T-cell (primary cell): ENCODE data around the gene MCTP1. TPM values are rescaled to one million over a fixed set of nuclear protein-coding genes. Genes with fewer than 3 reads are reported as not detected.

Experiments
- ATAC-seq, 4 experiments: fragments of 200-7000 bp in 3 of 4; fragments of 150-1000 bp in 1 of 4; cut with Tn5 transposase; replicated peaks in 1 of 4; 1 replicate in 3 of 4; 2 replicates in 1 of 4; pipeline ENCODE4 v1.10.0; 2021; ENCODE audit warnings: moderate library complexity in 3 of 4, mild to moderate bottlenecking in 2 of 4, moderate number of reproducible peaks in 1 of 4
- CTCF ChIA-PET, 2 donors: fragments of 300-600 bp; sonication (Branson Sonifier 250); formaldehyde crosslinking; loops; one replicate each; lab custom pipeline; 2022; ENCODE audit warnings: antibody characterized with exemption in 2 of 2; lab: Charles Lee
- POLR2A ChIA-PET, 2 donors: fragments of 300-600 bp; sonication (Branson Sonifier 250); formaldehyde crosslinking; loops; one replicate each; lab custom pipeline; 2022; ENCODE audit warnings: antibody characterized with exemption in 2 of 2; lab: Charles Lee
- DNase-seq, 35 experiments: peaks; one replicate each; pipeline versions ENCODE4 v3.0.0 to v3.0.0-alpha.2; 2013 to 2023
- H3K27ac ChIP-seq: one replicate; pipeline ENCODE4 v1.5.1; 2013; ENCODE audit warnings: low read length
- H3K27me3 ChIP-seq, 2 experiments: replicated peaks in 1 of 2; 1 replicate in 1 of 2; 2 replicates in 1 of 2; pipeline versions ENCODE4 v1.6.1 to v1.7.0; 2013; ENCODE audit warnings: low read length in 1 of 2, mixed read lengths in 1 of 2; ENCODE audit not compliant: control insufficient read depth in 2 of 2, insufficient read depth in 2 of 2; ENCODE audit errors: extremely low read depth in 1 of 2
- H3K36me3 ChIP-seq, 2 donors: 1 replicate in 1 of 2; 2 replicates in 1 of 2; pipeline versions ENCODE4 v1.6.1 to v1.7.0; 2013; ENCODE audit warnings: low read length in 1 of 2; ENCODE audit not compliant: control insufficient read depth in 2 of 2, insufficient read depth in 1 of 2; ENCODE audit errors: extremely low read depth in 1 of 2
- H3K4me1 ChIP-seq, 2 experiments: 1 replicate in 1 of 2; 2 replicates in 1 of 2; pipeline versions ENCODE4 v1.6.1 to v1.7.0; 2013; ENCODE audit warnings: low read length in 2 of 2, mixed read lengths in 1 of 2; ENCODE audit not compliant: insufficient read depth in 2 of 2, control insufficient read depth in 1 of 2; ENCODE audit errors: extremely low read depth in 1 of 2
- H3K4me3 ChIP-seq, 2 donors: 1 replicate in 1 of 2; 2 replicates in 1 of 2; pipeline versions ENCODE4 v1.5.1 to v1.7.0; 2013; ENCODE audit warnings: mild to moderate bottlenecking in 2 of 2, low read length in 1 of 2, moderate library complexity in 1 of 2; ENCODE audit not compliant: control insufficient read depth in 1 of 2; ENCODE audit errors: extremely low read depth in 1 of 2
- H3K9me3 ChIP-seq: 2 replicates; pipeline ENCODE4 v1.7.0; 2013
- H3K27ac Mint-ChIP-seq, 2 donors: one replicate each; pipeline ENCODE4 v1.8.0; 2020 to 2021; ENCODE audit warnings: mild to moderate bottlenecking in 2 of 2, mixed read lengths in 2 of 2
- H3K27me3 Mint-ChIP-seq, 2 donors: one replicate each; pipeline ENCODE4 v1.8.0; 2021 to 2022; ENCODE audit warnings: mixed read lengths in 2 of 2
- H3K36me3 Mint-ChIP-seq: one replicate; pipeline ENCODE4 v1.8.0; 2021; ENCODE audit warnings: mixed read lengths
- H3K4me1 Mint-ChIP-seq, 3 donors: one replicate each; pipeline ENCODE4 v1.8.0; 2020 to 2022; ENCODE audit warnings: mixed read lengths in 3 of 3, mild to moderate bottlenecking in 1 of 3
- H3K4me3 Mint-ChIP-seq, 3 donors: one replicate each; pipeline ENCODE4 v1.8.0; 2020 to 2022; ENCODE audit warnings: mild to moderate bottlenecking in 3 of 3, mixed read lengths in 3 of 3, moderate library complexity in 3 of 3
- H3K9me3 Mint-ChIP-seq, 3 donors: one replicate each; pipeline ENCODE4 v1.8.0; 2020 to 2022; ENCODE audit warnings: mixed read lengths in 3 of 3
- WGBS: methylation state at CpG from one replicate; pipeline ENCODE4 v1.1.5; 2013; ENCODE audit warnings: missing lambda C conversion rate; ENCODE audit not compliant: insufficient coverage; 5-methylcytosine and 5-hydroxymethylcytosine counted together
- total RNA-seq, 35 experiments: library from RNA in 6 of 35; stranded (reverse) in 6 of 35; fragments of 120-200 nt in 1 of 35; gene quantifications; one replicate each; pipeline versions ENCODE4 v1.2.1 to v1.2.4 and lab custom pipeline; 2013 to 2026

Gene MCTP1
- total RNA-seq, 5 donors from 2014 or later (not counting 1 experiment from before 2014, with no cell fraction given): 0.21 to 2.9 (median 1.7) TPM; not detected in 1

DNA sequence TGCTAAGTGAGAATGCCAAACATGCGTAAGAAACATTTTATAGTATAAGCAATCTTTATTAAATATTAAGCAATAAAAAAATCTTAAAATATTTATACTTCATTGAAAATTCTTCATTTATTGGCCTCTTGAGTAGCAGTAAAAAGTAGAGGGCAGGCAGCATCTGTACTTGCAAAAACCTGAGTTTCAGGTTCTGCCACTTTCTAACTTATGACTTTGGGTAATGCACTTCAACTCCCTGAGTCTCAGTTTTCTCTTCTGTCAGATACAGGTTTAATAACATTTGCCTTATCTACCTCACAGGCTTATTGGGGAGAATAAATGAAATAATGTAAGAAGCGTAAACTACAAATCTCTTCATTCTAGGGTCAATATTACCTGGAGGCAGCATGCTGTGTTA is 19.8 kb upstream of the MCTP1 start:
- H3K36me3 ChIP-seq: no peaks in the 10 kb centered on the region
- H3K4me1 Mint-ChIP-seq: no peaks in the 10 kb centered on the region
- CTCF ChIA-PET: no interaction called here
- H3K36me3 Mint-ChIP-seq: no peaks in the 10 kb centered on the region
- no CpG with 5 or more reads among the region's 2 CpGs for WGBS
- POLR2A ChIA-PET: no interaction called here
- no peak overlapping the region for H3K27ac Mint-ChIP-seq
- H3K27me3 ChIP-seq: no peaks in the 10 kb centered on the region
- H3K4me1 ChIP-seq: no peaks in the 10 kb centered on the region
- H3K27ac ChIP-seq: no peak overlapping the region
- H3K9me3 ChIP-seq: no peaks in the 10 kb centered on the region
- ATAC-seq: no peak
- H3K9me3 Mint-ChIP-seq: no peaks in the 10 kb centered on the region
- no peak for DNase-seq
- H3K4me3 ChIP-seq: no peak overlapping the region
- no peak overlapping the region for H3K4me3 Mint-ChIP-seq
- H3K27me3 Mint-ChIP-seq: peaks cover 4 to 6% of the 10 kb centered on the region in 2 donors

DNA sequence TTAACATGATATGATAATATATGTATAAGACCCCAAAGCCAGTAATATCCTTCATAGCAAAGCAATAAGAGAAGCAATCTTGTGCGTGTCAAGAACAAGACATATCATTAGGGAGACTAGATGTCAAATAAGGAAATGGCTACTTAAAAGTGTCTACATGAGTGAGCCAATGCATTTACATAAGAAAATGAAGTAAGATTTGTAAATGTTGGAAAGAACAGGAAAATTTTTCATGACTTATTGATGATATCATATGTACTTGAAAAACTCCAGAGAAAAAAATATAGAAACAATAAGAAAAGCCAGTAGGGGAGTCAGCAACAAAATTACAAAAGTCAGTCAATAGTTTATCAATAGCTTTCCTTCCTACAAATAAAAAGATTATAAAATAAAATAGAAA is 13.8 kb upstream of the MCTP1 start:
- Mint-ChIP-seq H3K9me3 (no peaks in the 10 kb centered on the region), H3K36me3 (no peaks in the 10 kb centered on the region), H3K4me1 (no peaks in the 10 kb centered on the region), H3K4me3 (no peak overlapping the region), H3K27ac (no peak overlapping the region), H3K27me3 (peaks cover 15 to 18% of the 10 kb centered on the region in 2 donors)
- Histone ChIP-seq H3K36me3 (no peaks in the 10 kb centered on the region), H3K9me3 (no peaks in the 10 kb centered on the region), H3K27ac (no peak overlapping the region), H3K4me3 (no peak overlapping the region), H3K4me1 (no peaks in the 10 kb centered on the region), H3K27me3 (peaks cover 0 to 4% of the 10 kb centered on the region in 2 experiments)
- DNase-seq (no peak), ATAC-seq (no peak)
- CTCF ChIA-PET: interaction anchor here in 1 of 2 donors (0.6 kb wide), 1 partner anchor 1792 kb away, joined by 7 read pairs; no protein-coding TSS in a partner anchor
- no CpG with 5 or more reads among the region's 1 CpG for WGBS
- POLR2A ChIA-PET: no interaction called here

DNA sequence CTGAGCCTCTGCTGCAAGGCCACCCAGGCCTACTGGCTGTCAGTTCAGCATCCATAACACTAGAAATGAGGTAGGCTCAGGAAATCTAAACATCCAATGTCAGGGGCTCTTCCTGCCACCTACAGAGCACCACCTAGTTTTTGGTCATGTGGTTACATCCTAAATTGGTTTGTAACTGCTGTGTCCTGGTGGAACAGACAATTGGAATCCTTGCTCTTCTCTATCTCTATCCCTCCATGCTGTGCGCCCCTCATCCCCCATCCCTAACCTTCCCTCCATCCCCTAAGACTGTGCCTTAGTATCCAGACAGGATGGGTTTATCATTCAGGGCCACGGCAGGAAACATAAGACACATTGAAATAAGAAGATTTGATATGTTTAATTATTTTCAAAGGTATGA is 11.4 kb upstream of the MCTP1 start:
- no peaks in the 10 kb centered on the region for H3K36me3 Mint-ChIP-seq
- H3K9me3 ChIP-seq: no peaks in the 10 kb centered on the region
- H3K9me3 Mint-ChIP-seq: no peaks in the 10 kb centered on the region
- ChIA-PET CTCF (no interaction called here), POLR2A (no interaction called here)
- H3K27ac Mint-ChIP-seq: no peak overlapping the region
- WGBS: no CpG with 5 or more reads among the region's 2 CpGs
- peaks cover 0 to 4% of the 10 kb centered on the region in 2 experiments for H3K27me3 ChIP-seq
- no peak for ATAC-seq
- no peak overlapping the region for H3K4me3 Mint-ChIP-seq
- no peak overlapping the region for H3K27ac ChIP-seq
- no peaks in the 10 kb centered on the region for H3K4me1 ChIP-seq
- peaks cover 18 to 24% of the 10 kb centered on the region in 2 donors for H3K27me3 Mint-ChIP-seq
- H3K36me3 ChIP-seq: no peaks in the 10 kb centered on the region
- DNase-seq: no peak
- no peaks in the 10 kb centered on the region for H3K4me1 Mint-ChIP-seq
- H3K4me3 ChIP-seq: no peak overlapping the region

DNA sequence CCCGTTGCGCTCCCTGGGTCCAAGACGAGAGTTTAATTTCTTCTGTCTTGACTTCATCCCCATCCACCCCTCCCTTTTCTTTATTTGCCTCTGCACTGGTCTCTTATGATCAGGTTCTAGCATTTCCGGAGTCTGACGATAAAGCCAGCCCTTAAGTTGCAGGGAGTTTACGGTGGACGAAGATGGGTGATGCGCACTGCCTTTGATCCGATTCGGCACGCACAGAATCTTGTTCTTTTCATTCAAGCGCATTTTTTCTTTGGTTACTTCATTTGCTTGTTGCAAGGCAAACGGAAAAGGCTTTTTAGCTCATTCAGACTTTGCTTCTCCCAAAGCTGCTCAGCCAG is 488 bp upstream of the MCTP1 start:
- peaks cover 4 to 14% of the 10 kb centered on the region in 2 experiments for H3K4me1 ChIP-seq
- peaks cover 4 to 14% (median 14%) of the 10 kb centered on the region in 3 donors for H3K4me1 Mint-ChIP-seq
- H3K27me3 ChIP-seq: peaks cover 10 to 29% of the 10 kb centered on the region in 2 experiments
- POLR2A ChIA-PET: interaction anchor here in 1 of 2 donors (0.7 kb wide), 1 partner anchor 1676 kb away, joined by 3 read pairs; no protein-coding TSS in a partner anchor
- WGBS: 13% methylated on average over 13 of the region's 13 CpGs
- H3K27ac ChIP-seq: no peak overlapping the region
- no peak for DNase-seq
- peaks cover 56 to 60% of the 10 kb centered on the region in 2 donors for H3K27me3 Mint-ChIP-seq
- H3K27ac Mint-ChIP-seq: no peak overlapping the region
- H3K4me3 Mint-ChIP-seq: peak overlapping the region; percentile 47 to 79 (median 49)
- no peaks in the 10 kb centered on the region for H3K36me3 ChIP-seq
- no peaks in the 10 kb centered on the region for H3K9me3 ChIP-seq
- H3K9me3 Mint-ChIP-seq: no peaks in the 10 kb centered on the region
- no peaks in the 10 kb centered on the region for H3K36me3 Mint-ChIP-seq
- H3K4me3 ChIP-seq: peak overlapping the region in 1 of 2 donors; percentile 78
- CTCF ChIA-PET: no interaction called here
- no peak for ATAC-seq

DNA sequence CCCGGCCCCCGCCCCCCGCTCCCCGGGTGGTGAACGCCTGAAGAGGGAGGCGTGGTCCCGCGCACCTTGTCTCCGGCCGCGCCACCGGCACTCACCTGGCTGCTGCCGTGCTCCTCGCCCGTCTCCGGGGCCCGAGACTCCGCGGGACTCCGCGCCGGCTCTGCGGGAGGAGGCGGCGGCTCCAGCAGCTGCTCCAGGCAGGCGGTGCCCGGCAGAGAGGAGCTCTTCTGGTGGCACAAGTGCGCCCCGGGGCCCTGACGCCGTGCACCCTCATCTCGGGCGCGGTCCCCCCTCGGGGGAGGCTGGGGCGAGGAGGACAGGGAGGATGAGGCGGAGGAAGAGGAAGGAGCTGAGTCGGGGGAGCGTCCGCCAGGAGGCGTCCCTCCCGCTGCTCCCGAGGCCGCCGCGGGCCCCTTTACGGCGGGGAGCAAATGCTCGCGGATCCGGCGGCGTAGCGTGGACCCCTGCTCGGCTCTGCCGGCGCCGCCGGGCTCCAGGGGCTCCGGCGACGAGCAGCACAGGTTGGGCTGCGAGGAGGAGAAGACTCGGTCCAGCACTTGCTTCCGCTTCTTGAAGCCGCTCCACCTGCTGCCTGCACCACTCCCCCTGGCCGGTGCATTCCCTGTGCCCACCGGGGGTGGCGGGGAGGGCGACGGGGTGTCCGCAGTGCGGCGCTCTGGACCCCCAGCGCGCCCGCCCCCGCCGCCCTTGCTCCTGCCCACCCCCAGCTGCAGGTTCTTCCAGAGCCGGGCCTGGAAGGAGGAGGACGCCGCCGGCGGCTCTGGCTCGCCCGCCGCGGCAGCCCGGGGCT is 928 bp downstream of the MCTP1 start:
- H3K27me3 ChIP-seq: peaks cover 13 to 29% of the 10 kb centered on the region in 2 experiments
- CTCF ChIA-PET: interaction anchor here (0.6 to 0.7 kb wide), 2 partner anchors 9 to 15 kb away, joined by 4 read pairs; no protein-coding TSS in a partner anchor

GRCh38 chr5:95283022-95283615 is 1.8 kb downstream of the MCTP1 start:
- H3K27ac ChIP-seq: no peak overlapping the region
- H3K9me3 ChIP-seq: no peaks in the 10 kb centered on the region
- H3K4me3 ChIP-seq: peak overlapping the region in 1 of 2 donors; percentile 78
- H3K9me3 Mint-ChIP-seq: no peaks in the 10 kb centered on the region
- no peak for DNase-seq
- peaks cover 4 to 14% of the 10 kb centered on the region in 2 experiments for H3K4me1 ChIP-seq
- no peaks in the 10 kb centered on the region for H3K36me3 ChIP-seq
- H3K4me1 Mint-ChIP-seq: peaks cover 4 to 14% (median 14%) of the 10 kb centered on the region in 3 donors
- no peak for ATAC-seq
- ChIA-PET CTCF (no interaction called here), POLR2A (no interaction called here)
- WGBS: 20% methylated on average over 1 of the region's 10 CpGs
- H3K27me3 ChIP-seq: peaks cover 13 to 29% of the 10 kb centered on the region in 2 experiments
- H3K27me3 Mint-ChIP-seq: peaks cover 52 to 55% of the 10 kb centered on the region in 2 donors
- no peak overlapping the region for H3K27ac Mint-ChIP-seq
- no peaks in the 10 kb centered on the region for H3K36me3 Mint-ChIP-seq
- peak overlapping the region; percentile 63 to 70 (median 68) for H3K4me3 Mint-ChIP-seq

More for the DNA sequence above, 928 bp downstream of the MCTP1 start:
- Mint-ChIP-seq H3K36me3 (no peaks in the 10 kb centered on the region), H3K27ac (no peak overlapping the region), H3K9me3 (no peaks in the 10 kb centered on the region), H3K4me3 (peak overlapping the region in 1 of 3 donors; percentile 79), H3K4me1 (peaks cover 4 to 14% (median 14%) of the 10 kb centered on the region in 3 donors), H3K27me3 (peaks cover 53 to 54% of the 10 kb centered on the region in 2 donors)
- WGBS: 2% methylated on average over 76 of the region's 89 CpGs
- peak overlapping the region; percentile 17 to 78 for H3K4me3 ChIP-seq
- no peaks in the 10 kb centered on the region for H3K36me3 ChIP-seq
- POLR2A ChIA-PET: no interaction called here
- ATAC-seq: peak; percentile 39 to 64 (median 56)
- H3K27ac ChIP-seq: no peak overlapping the region
- peaks cover 4 to 14% of the 10 kb centered on the region in 2 experiments for H3K4me1 ChIP-seq
- H3K9me3 ChIP-seq: no peaks in the 10 kb centered on the region
- DNase-seq: peak in 5 of 35 experiments; percentile 1 to 11 (median 4)
